Measurements from ENCODE around the gene TBC1D8. TPM values are rescaled to one million over a fixed set of nuclear protein-coding genes. Genes with fewer than 3 reads are reported as not detected.

The TBC1D8 gene
- total and polyA plus RNA-seq, 2 experiments from 2014 or later, result 18.0 to 36.9 TPM

GRCh38 chr2:101120124-101120996 lies 30.8 kb downstream of the TBC1D8 start:
- no peak for ATAC-seq
- peaks cover 45% of the 10 kb centered on the region for H3K4me1 Mint-ChIP-seq
- Histone ChIP-seq H4K20me1 (replicated peaks; ENCODE audit: insufficient read depth) (peaks cover 15% of the 10 kb centered on the region; the same call in 1 of the 2 replicates), H3K4me2 (no peak overlapping the region), H3K4me1 (ENCODE audit: insufficient read depth) (peaks cover 27% of the 10 kb centered on the region), H3K36me3 (ENCODE audit: insufficient read depth) (no peaks in the 10 kb centered on the region), H3K9me2 (ENCODE audit: insufficient read depth) (no peaks in the 10 kb centered on the region), H3F3A (replicated peaks; ENCODE audit: low read depth) (no peaks in the 10 kb centered on the region), H3K4me3 (no peak overlapping the region), H3K79me2 (replicated peaks; ENCODE audit: insufficient read depth) (peaks cover 97% of the 10 kb centered on the region), H2AFZ (no peak overlapping the region), H3K27ac (ENCODE audit: low read depth) (no peak overlapping the region), H3K27me3 (ENCODE audit: insufficient read depth) (no peaks in the 10 kb centered on the region)
- H3K27ac Mint-ChIP-seq, result no peak overlapping the region
- TF ChIP-seq STAT1 (IDR thresholded peaks at IDR 0.05; ENCODE audit: unreplicated experiment), result no peak
- TF ChIP-seq EZH2phosphoT487 (IDR thresholded peaks at IDR 0.05; ENCODE audit: unreplicated experiment), result no peak
- no peak for TF ChIP-seq NANOG (IDR thresholded peaks at IDR 0.05; ENCODE audit: borderline replicate concordance)
- no peak for TF ChIP-seq ZNF114 (CRISPR knock-in tag; IDR thresholded peaks at IDR 0.05)
- no peak for TF ChIP-seq ZNF331 (CRISPR knock-in tag; IDR thresholded peaks at IDR 0.05; ENCODE audit: low read depth)
- no peak for TF ChIP-seq ZNF462 (CRISPR knock-in tag; IDR thresholded peaks at IDR 0.05)
- no peak for TF ChIP-seq JUNB (IDR thresholded peaks at IDR 0.05; ENCODE audit: unreplicated experiment)
- no peak for TF ChIP-seq POLR2AphosphoS5 (IDR thresholded peaks at IDR 0.05; ENCODE audit: low read depth)
- TF ChIP-seq ETS1 (IDR thresholded peaks at IDR 0.05), result no peak
- TF ChIP-seq EZH2 (IDR thresholded peaks at IDR 0.05; ENCODE audit: low read depth, unreplicated experiment), result no peak
- no peak for TF ChIP-seq CREB1 (CRISPR knock-in tag; IDR thresholded peaks at IDR 0.05; ENCODE audit: low read depth)
- TF ChIP-seq REST (IDR thresholded peaks at IDR 0.05; ENCODE audit: unreplicated experiment), result no peak
- no peak for TF ChIP-seq CTCF (conservative IDR thresholded peaks at IDR 0.05; ENCODE audit: low read depth in 2 of 2)
- DNase-seq (ENCODE audit: low spot score), result no peak
- H3K4me3 Mint-ChIP-seq, result no peak overlapping the region
- no peaks in the 10 kb centered on the region for H3K9me3 Mint-ChIP-seq
- H3K36me3 Mint-ChIP-seq (ENCODE audit: low read depth), result peaks cover 18% of the 10 kb centered on the region
- peaks cover 10% of the 10 kb centered on the region for H3K27me3 Mint-ChIP-seq (ENCODE audit: insufficient read depth, low read depth, poor library complexity)

All from GM23338 (cell line).